Right ventricle myocardium inferior (tissue), 1 donor: Measurements from ENCODE around the gene GPRC5B. TPM values are rescaled to one million over a fixed set of nuclear protein-coding genes. Genes with fewer than 3 reads are reported as not detected.

ENCODE experiments used
- ATAC-seq: fragments of 200-7000 bp; cut with Tn5 transposase; one replicate; pipeline ENCODE4 v1.9.1; 2020; ENCODE audit warnings: mild to moderate bottlenecking, moderate library complexity
- DNase-seq: peaks from one replicate; pipeline ENCODE4 v3.0.0; 2021; ENCODE audit errors: missing footprints
- intact Hi-C: fragments of 100-400 bp; cut with DNase I; formaldehyde crosslinking; loops from one replicate; pipeline ENCODE4 v1.11.0; 2022
- long read RNA-seq: library from polyadenylated mRNA; unstranded; transcript quantifications from one replicate; pipeline ENCODE4 v2.0.0, GENCODE V29; 2021
- total RNA-seq: library from RNA; stranded (reverse); fragmentation: NEBNext Ultra II Directional; extraction: Animal tissue kit (Norgen Biotek cat#: 25700); gene quantifications from one replicate; pipeline ENCODE4 v1.2.1, GENCODE V29; 2021
- donor health status: DM: no; HTN: yes; CAD: no; lungs with severe emphysema.

GPRC5B gene
- 90.0 TPM for total RNA-seq
- long read RNA-seq, full-length matches to known transcripts = 54 of 73 reads
- long read RNA-seq, partial matches to known transcripts = 6 of 73 reads
- long read RNA-seq, other reads (novel, unspliced or antisense) = 13 of 73 reads

- ATAC-seq = peak; percentile 71
- intact Hi-C loops = loop anchor here (5.0 kb wide), 2 partner anchors 43 to 218 kb away; no protein-coding TSS in a partner anchor
- no peak for DNase-seq
Observed at GRCh38 chr16:19884611-19885450, at the start of gene GPRC5B. TSS of gene GPRC5B (minus strand) at chr16:19884848. CDS start at chr16:19872845, 12,003 bp downstream.

GRCh38 chr16:19933740-19934139, 49.1 kb upstream of the GPRC5B start:
- intact Hi-C loops = no loop called here
- ATAC-seq = no peak
- no peak for DNase-seq

GRCh38 chr16:19929062-19929511, 44.4 kb upstream of the GPRC5B start:
- ATAC-seq = no peak
- intact Hi-C loops = no loop called here
- no peak for DNase-seq

- DNase-seq (no peak), ATAC-seq (no peak)
- intact Hi-C loops = no loop called here
Observed at GRCh38 chr16:19928432-19928831, 43.8 kb upstream of the GPRC5B start.

GRCh38 chr16:19926449-19927390, 42.1 kb upstream of the GPRC5B start:
- ATAC-seq = no peak
- intact Hi-C loops = no loop called here
- DNase-seq = no peak

- ATAC-seq = no peak
- no peak for DNase-seq
- intact Hi-C loops = no loop called here
Observed at GRCh38 chr16:19923396-19923795, 38.7 kb upstream of the GPRC5B start.

- ATAC-seq (no peak), DNase-seq (no peak)
- intact Hi-C loops = no loop called here
Observed at GRCh38 chr16:19919142-19919541, 34.5 kb upstream of the GPRC5B start.

GRCh38 chr16:19916064-19916463, 31.4 kb upstream of the GPRC5B start:
- DNase-seq (no peak), ATAC-seq (no peak)
- intact Hi-C loops = no loop called here

- ATAC-seq (no peak), DNase-seq (no peak)
- intact Hi-C loops = no loop called here
Observed at GRCh38 chr16:19914877-19915276, 30.2 kb upstream of the GPRC5B start.

- intact Hi-C loops = no loop called here
- ATAC-seq (no peak), DNase-seq (no peak)
Observed at GRCh38 chr16:19913340-19913645, 28.6 kb upstream of the GPRC5B start.

- no peak for ATAC-seq
- DNase-seq = no peak
- intact Hi-C loops = no loop called here
Observed at GRCh38 chr16:19912455-19913339, 28.0 kb upstream of the GPRC5B start.

- DNase-seq (no peak), ATAC-seq (no peak)
- intact Hi-C loops = no loop called here
Observed at GRCh38 chr16:19911747-19912454, 27.3 kb upstream of the GPRC5B start.

GRCh38 chr16:19911204-19911603, 26.6 kb upstream of the GPRC5B start:
- DNase-seq = no peak
- intact Hi-C loops = no loop called here
- ATAC-seq = no peak

- ATAC-seq (no peak), DNase-seq (no peak)
- intact Hi-C loops = loop anchor here (2.0 to 5.0 kb wide), 2 partner anchors 392 to 473 kb away; no protein-coding TSS in a partner anchor
Observed at GRCh38 chr16:19909750-19910322, 25.2 kb upstream of the GPRC5B start.

- ATAC-seq (no peak), DNase-seq (no peak)
- intact Hi-C loops = loop anchor here (2.0 to 5.0 kb wide), 2 partner anchors 393 to 474 kb away; no protein-coding TSS in a partner anchor
Observed at GRCh38 chr16:19908921-19909320, 24.3 kb upstream of the GPRC5B start.

- DNase-seq (peak; percentile 83), ATAC-seq (peak; percentile 89)
- intact Hi-C loops = loop anchor here (5.0 kb wide), 1 partner anchor 395 kb away; no protein-coding TSS in a partner anchor
Observed at GRCh38 chr16:19907161-19907992, 22.7 kb upstream of the GPRC5B start.

GRCh38 chr16:19901164-19901563, 16.5 kb upstream of the GPRC5B start:
- ATAC-seq (no peak), DNase-seq (no peak)
- intact Hi-C loops = no loop called here
